Measurements from ENCODE around the gene ADA.

DNA sequence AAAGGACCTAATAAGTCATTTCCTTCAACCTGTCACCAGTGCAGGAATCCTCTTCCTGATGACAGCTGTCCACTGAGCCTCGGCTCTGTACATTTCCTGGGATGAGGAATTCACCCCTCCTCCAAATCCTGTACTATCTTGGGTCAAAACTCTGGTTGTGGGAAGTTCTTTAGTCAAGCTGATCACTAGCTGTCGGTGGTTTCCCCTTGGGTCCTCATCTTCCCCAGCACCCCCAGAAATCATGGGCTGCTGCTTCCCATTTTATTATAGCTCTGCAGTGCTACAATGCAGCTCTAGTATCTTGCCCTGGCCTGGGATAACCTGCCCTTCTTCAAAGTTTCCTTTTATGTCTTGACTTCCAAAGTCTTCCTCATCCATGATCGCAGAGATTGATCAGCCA, 14.6 kb upstream of the ADA start:
- no peak for TF ChIP-seq CTCF (IDR thresholded peaks at IDR 0.05; ENCODE audit: borderline replicate concordance, extremely low read depth, low read length, poor library complexity, severe bottlenecking)
- no peak for TF ChIP-seq EZH2 (IDR thresholded peaks at IDR 0.05; ENCODE audit: borderline replicate concordance, low read depth, low read length, severe bottlenecking)
